HG03108 (cell line): ENCODE data around the gene BABAM2.
"Not testable (repeated sequence)": the region's sequence is repeated elsewhere in the genome, so short reads cannot be mapped to it uniquely, and the experiment has no call there.

ENCODE experiments used
- ATAC-seq: cut with Tn5 transposase; IDR thresholded peaks from one replicate; pipeline ENCODE4 v1.9.1; 2021; ENCODE audit warnings: moderate library complexity; ENCODE audit not compliant: unreplicated experiment

Gene BABAM2

GRCh38 chr2:28227498-28227897, 337.0 kb downstream of the BABAM2 start:
- no peak for ATAC-seq

- ATAC-seq, result no peak
These were observed 338.0 kb downstream of the BABAM2 start for GRCh38 chr2:28228434-28228995.

GRCh38 chr2:28231110-28231631, 340.6 kb downstream of the BABAM2 start:
- no peak for ATAC-seq

- ATAC-seq, result no peak
These were observed 341.8 kb downstream of the BABAM2 start for GRCh38 chr2:28232295-28232694.

- ATAC-seq, result no peak
These were observed 342.7 kb downstream of the BABAM2 start for GRCh38 chr2:28233164-28233676.

- no peak for ATAC-seq
These were observed 344.3 kb downstream of the BABAM2 start for GRCh38 chr2:28234807-28235206.

- no peak for ATAC-seq
These were observed 348.7 kb downstream of the BABAM2 start for GRCh38 chr2:28239207-28239606.

- ATAC-seq, result no peak
These were observed 350.4 kb downstream of the BABAM2 start for GRCh38 chr2:28240937-28241336.

GRCh38 chr2:28247290-28247689, 356.8 kb downstream of the BABAM2 start:
- ATAC-seq, result no peak

GRCh38 chr2:28247734-28248133, 357.2 kb downstream of the BABAM2 start:
- no peak for ATAC-seq

- ATAC-seq, result no peak
These were observed 358.0 kb downstream of the BABAM2 start for GRCh38 chr2:28248511-28248910.

- ATAC-seq, result no peak
These were observed 359.5 kb downstream of the BABAM2 start for GRCh38 chr2:28250006-28250405.

- no peak for ATAC-seq
These were observed 360.8 kb downstream of the BABAM2 start for GRCh38 chr2:28251337-28251736.

GRCh38 chr2:28252311-28252710, 361.8 kb downstream of the BABAM2 start:
- peak; percentile 94 for ATAC-seq

- ATAC-seq, result no peak
These were observed 363.0 kb downstream of the BABAM2 start for GRCh38 chr2:28253543-28253942.

- ATAC-seq, result not testable (repeated sequence)
These were observed 364.7 kb downstream of the BABAM2 start for GRCh38 chr2:28255231-28255630.

GRCh38 chr2:28257182-28257581, 366.7 kb downstream of the BABAM2 start:
- no peak for ATAC-seq

GRCh38 chr2:28259226-28259625, 368.7 kb downstream of the BABAM2 start:
- ATAC-seq, result not testable (repeated sequence)

GRCh38 chr2:28263690-28264089, 373.2 kb downstream of the BABAM2 start:
- no peak for ATAC-seq

GRCh38 chr2:28267282-28267681, 376.8 kb downstream of the BABAM2 start:
- ATAC-seq, result no peak

GRCh38 chr2:28268386-28268785, 377.9 kb downstream of the BABAM2 start:
- no peak for ATAC-seq

- ATAC-seq, result no peak
These were observed 378.7 kb downstream of the BABAM2 start for GRCh38 chr2:28269019-28269784.
